GM18507 (cell line): ENCODE results near the gene STT3B.

ENCODE experiments used
- DNase-seq: peaks from one replicate; pipeline ENCODE4 v3.0.0; 2011; ENCODE audit warnings: low read depth; ENCODE audit not compliant: insufficient read length; ENCODE audit errors: extremely low spot score
- FAIRE-seq: peaks from 2 replicates; lab custom pipeline; 2011; peaks lifted over from hg19 to GRCh38; lab: Jason Lieb, UNC

The STT3B gene

DNA sequence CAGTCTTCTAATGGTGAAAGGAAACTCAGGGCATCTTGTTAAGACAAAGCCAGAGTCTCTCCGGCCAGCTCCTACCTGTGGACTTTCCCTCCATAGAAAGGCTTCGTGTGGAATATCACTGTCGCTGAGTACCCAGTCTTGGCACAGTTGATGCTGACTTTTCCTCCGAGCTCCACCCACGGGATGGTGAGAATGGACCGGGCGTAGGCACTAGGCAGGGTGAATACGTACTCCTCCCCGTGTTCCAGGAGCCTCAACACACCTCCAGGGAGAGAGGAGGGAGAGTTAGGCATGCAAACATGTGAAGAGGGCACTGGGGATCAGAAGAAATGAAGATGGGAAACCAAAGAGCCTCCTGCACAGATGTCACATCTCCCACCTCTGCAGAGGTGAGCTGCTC lies 138.0 kb downstream of the STT3B start:
- DNase-seq (no peak), FAIRE-seq (no peak)

DNA sequence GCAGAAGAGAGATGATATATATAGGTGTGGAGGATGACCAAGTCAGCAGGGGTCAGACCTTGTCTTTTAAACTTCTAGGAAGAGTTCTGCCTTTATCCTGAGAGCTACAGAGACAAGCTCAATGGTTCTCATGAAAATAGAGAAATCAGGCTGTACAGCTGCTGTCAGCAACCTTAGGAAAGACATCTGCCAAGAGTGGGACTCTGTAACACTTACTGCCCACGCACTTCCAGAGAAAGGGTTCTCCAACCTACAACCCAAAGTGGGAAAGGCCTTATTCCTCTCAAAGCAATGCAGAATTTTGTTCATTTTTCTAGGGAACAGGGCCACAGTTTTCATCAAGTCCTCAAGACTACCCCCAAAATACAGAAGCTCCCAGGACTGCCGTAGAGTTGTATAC lies 138.7 kb downstream of the STT3B start:
- FAIRE-seq (no peak), DNase-seq (no peak)

DNA sequence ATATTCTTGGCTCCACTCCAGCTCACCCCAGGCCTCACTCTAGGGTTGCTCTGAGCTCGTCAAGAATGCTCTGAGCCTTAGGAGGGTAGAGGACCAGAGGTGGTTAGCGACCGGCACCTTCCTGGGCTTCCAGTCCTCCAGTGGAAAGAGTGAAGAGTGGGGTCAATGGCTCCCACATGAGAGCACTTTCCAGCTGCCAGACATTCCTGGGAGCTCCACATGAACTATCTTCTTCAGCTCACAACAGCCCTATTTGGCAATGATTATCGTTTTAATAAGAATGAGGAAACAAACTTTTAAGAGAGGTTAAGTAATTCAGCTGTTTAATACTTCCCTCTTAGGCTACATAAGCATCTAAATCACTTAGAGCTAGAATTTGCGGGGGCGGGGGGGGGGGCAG lies 139.3 kb downstream of the STT3B start:
- FAIRE-seq (no peak), DNase-seq (no peak)

DNA sequence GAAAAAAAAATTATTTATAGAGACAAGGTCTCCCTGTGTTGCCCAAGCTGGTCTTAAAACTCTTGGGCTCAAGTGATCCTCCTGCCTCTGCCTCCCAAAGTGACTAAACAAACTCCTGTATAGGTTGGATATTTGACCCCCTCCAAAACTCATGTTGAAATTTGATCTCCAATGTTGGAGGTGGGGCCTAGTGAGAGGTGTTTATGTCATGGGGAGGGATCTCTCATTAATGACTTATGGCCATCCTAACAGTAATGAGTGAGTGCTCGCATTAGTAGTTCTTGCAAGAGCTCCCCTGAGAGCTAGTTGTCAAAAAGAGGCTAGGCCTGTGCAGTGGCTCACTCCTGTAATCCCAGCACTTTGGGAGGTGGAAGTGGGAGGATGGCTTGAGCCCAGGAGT lies 141.2 kb downstream of the STT3B start:
- no peak for DNase-seq
- FAIRE-seq = no peak

DNA sequence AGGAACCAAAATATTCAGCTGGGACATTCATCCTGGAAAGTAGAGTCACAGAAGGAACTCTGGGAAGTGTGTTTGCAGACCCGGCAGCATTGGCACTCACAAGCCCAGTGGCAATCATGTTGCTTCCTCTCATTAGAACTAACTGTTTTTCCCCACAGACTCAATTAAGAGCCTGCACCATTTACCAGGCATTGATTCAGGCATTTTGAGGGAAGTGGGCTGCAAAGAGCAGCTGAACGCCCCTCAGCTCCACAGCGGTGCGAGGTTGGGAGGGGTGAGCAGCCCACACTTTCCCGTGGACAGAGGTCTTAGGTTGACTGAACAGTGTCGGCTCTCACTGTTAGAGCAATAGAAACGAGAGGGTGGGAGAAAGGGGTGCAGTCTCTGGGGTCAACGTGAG lies 143.8 kb downstream of the STT3B start:
- FAIRE-seq (no peak), DNase-seq (no peak)

DNA sequence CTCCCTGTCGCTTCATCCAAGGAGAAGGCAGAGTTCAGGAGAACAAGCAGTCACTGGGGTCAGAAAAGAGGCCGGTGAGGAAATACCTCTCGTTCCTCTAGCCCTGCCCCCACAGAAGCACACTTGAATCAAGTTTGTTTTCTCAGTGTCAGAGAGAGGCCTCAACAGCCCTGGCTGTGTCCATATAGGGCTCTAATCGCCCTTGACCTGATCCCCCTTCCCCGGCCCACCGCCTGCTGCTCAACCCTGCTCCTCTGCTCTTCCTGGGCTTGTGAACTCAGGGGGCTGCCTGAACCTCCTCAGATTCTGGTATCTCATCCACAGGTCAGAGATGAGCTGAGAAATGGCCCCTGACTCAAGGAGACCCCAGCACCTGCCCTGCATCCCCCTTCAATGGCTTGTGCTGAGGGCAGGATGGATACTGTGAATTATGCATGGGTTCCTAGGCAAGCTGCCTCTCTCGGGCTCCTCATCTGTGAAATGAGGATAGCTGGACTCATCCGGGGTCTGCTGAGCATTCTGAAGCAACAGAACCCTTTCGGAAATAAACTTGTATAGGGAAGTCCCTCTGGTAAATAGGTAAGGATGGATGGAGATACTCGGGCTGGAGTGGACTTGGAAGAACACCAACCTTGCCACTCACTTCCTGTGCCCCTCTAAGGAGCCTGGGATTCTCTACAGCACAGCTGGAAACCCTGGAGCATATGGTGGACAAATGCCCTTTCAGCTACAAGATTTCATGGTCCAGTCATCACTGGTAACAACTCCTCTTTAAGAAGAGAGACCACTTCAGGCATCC lies 147.5 kb downstream of the STT3B start:
- DNase-seq (no peak), FAIRE-seq (no peak)
